Right renal pelvis (tissue), 4 donors: ENCODE measurements around the gene MT1A. TPM values are rescaled to one million over a fixed set of nuclear protein-coding genes. Genes with fewer than 3 reads are reported as not detected.
A peak's percentile ranks its signal among the peaks of the same experiment; 100 is the strongest.

Experiments
- DNase-seq, 4 donors: peaks; one replicate each; pipeline ENCODE4 v3.0.0-alpha.2; 2013; ENCODE audit warnings: low read depth in 4 of 4, low spot score in 3 of 4, missing footprints in 1 of 4
- polyA plus RNA-seq, 4 donors: library from polyadenylated mRNA; unstranded; fragments of 120-200 nt; gene quantifications; one replicate each; pipeline ENCODE4 v1.2.1, GENCODE V29; 2013; ENCODE audit not compliant: insufficient read length in 4 of 4

The MT1A gene
- polyA plus RNA-seq, 4 donors, result 0.38 TPM; not detected in 3

DNA sequence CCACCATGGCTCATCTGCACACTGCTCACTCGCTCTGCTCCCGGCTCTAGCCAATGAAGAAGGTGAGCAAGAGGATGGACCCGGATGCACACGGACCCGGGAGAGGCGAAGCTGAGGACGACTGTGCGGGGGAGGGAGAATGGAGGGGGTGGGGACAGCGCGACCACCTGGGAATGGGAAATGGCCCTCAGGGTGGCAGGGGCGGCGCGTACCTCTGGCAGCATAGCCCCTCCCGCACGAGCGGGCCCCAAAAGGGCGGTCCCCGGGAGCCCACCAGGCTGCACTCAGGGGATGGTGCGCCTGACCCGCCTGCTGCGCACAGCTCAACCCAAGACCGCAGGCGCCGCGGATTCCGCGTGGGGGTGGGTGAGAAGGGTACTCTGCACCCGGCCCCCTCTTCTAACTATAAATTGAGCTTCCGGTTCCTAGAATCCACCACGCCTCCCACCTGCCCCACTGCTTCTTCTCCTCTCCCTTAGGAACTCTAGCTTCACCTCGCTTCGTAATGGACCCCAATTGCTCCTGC, 37.3 kb downstream of the MT1A start:
- DNase-seq, result no peak

DNA sequence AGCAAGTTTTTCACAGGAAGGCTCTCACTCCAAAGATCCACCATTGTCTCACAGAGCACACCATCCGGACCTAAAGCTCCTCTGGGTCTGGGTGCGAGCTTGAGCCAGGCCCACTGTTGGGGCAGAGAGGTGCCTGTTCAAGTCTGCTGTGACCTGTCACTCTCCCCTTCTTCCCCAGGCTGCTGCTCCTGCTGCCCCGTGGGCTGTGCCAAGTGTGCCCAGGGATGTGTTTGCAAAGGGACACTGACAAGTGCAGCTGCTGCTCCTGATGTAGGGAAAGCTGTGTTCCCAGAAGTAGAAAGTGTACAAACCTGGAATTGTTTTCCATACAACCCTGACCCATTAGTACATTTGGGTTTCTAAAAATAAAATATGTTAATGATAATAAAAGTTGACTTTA, 39.0 kb downstream of the MT1A start:
- DNase-seq, result no peak

GRCh38 chr16:56679078-56679730, 40.7 kb downstream of the MT1A start:
- DNase-seq, result no peak

- no peak for DNase-seq
Observed at GRCh38 chr16:56679818-56680217, 41.4 kb downstream of the MT1A start.

- DNase-seq, result peak; percentile 65 to 79 (median 68)
Observed at GRCh38 chr16:56681939-56682702, 43.7 kb downstream of the MT1A start, which contains the start of gene MT1X. Gene MT1X (plus strand): TSS chr16:56682470. CDS start chr16:56682541, 71 bp downstream.

DNA sequence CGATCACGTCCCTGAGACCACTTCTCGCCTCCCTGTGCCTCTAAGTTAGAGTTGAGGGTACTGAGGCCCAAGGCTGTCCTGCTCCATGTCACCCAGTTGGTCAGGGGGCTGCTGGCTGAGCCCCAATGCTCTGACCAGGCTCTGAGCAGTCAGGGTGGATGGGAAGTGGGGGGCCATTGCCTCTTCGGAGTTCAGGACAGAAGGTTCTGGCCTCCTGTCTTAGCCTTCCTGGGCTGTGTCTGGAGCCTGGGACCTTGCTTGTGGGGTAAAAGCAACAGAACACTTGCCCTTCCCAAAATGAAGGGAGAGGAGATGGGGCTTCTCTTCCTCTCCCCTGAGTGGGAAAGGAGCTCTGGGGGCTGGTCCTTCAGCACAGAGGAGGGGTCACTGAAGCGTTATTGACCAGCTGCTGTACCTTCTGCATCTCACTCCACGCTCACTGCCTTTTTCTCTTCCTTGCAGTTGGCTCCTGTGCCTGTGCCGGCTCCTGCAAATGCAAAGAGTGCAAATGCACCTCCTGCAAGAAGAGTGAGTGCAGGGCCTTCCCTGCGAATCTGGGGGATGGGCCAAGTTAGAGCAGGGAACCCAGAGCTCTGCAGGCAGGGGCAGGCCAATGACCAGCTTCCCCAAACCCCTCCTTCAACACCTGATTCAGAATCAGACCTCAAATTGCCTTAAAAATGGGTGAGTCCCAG, 44.4 kb downstream of the MT1A start:
- no peak for DNase-seq

DNA sequence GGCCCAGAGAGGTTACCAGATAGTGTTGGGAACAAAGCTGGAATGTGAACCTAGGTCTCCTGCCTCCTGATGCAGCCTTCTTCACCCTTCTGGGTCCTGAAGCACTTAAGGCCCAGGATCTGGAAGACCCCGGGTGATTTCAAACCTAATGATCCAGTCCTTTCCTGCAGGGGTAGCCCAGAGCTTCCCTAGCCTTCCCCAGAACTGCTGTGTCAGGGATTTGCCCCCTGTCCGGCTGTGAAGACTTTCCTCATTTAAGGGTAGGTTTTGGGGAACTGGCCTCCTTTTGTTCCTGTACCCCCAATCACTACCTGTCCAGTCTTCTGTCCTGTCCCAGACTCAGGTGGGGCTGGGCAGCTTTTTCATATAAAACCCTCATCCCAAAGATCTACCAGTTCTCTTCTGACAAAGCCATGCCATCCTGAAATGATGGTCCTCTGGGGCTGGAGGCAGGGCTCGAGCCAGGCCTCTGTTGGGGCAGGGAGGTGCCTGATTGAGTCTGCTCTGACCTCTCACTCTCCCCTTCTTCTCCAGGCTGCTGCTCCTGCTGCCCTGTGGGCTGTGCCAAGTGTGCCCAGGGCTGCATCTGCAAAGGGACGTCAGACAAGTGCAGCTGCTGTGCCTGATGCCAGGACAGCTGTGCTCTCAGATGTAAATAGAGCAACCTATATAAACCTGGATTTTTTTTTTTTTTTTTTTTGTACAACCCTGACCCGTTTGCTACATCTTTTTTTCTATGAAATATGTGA, 45.1 kb downstream of the MT1A start:
- DNase-seq, result no peak

- DNase-seq, result no peak
Observed at GRCh38 chr16:56684256-56684925, 45.9 kb downstream of the MT1A start.

- no peak for DNase-seq
Observed at GRCh38 chr16:56684926-56685590, 46.6 kb downstream of the MT1A start.

- DNase-seq, result no peak
Observed at GRCh38 chr16:56686758-56687157, 48.3 kb downstream of the MT1A start.

- no peak for DNase-seq
Observed at GRCh38 chr16:56688762-56689161, 50.3 kb downstream of the MT1A start.

GRCh38 chr16:56689171-56689570, 50.7 kb downstream of the MT1A start:
- DNase-seq, result no peak

Other genes starting within 250 kb of the MT1A start
- gene AMFR, start 213.1 kb upstream of the MT1A start, polyA plus RNA-seq, result 100 to 1,000 TPM; 118 to 141 (median 128) TPM
- 100 to 1,000 TPM; 116 to 146 (median 143) TPM for gene NUDT21, start 187.3 kb upstream of the MT1A start, polyA plus RNA-seq
- 10 to 100 TPM; 36.8 to 42.5 (median 37.7) TPM for gene OGFOD1, start 187.1 kb upstream of the MT1A start, polyA plus RNA-seq
- gene BBS2, start 118.6 kb upstream of the MT1A start, polyA plus RNA-seq, result 100 to 1,000 TPM in 2 of 4 donors, 10 to 100 TPM in 2; 82.2 to 115 (median 104) TPM
- gene MT4, start 73.6 kb upstream of the MT1A start, polyA plus RNA-seq, result not detected
- 1 to 10 TPM in 1 of 4 donors, under 1 TPM in 3; 0.43 to 1.3 (median 0.89) TPM for gene MT3, start 49.1 kb upstream of the MT1A start, polyA plus RNA-seq
- gene MT2A, start 30.1 kb upstream of the MT1A start, polyA plus RNA-seq, result 10 to 100 TPM; 22.4 to 38.0 (median 22.8) TPM
- gene MT1E, start 12.9 kb upstream of the MT1A start, polyA plus RNA-seq, result 10 to 100 TPM; 21.8 to 53.3 (median 30.6) TPM
- gene MT1M, start 6.0 kb upstream of the MT1A start, polyA plus RNA-seq, result under 1 TPM in 2 of 4 donors, not detected in 2; 0.17 to 0.25 TPM
- gene MT1B, start 13.2 kb downstream of the MT1A start, polyA plus RNA-seq, result 1 to 10 TPM in 1 of 4 donors, not detected in 3; 2.0 TPM
- 10 to 100 TPM; 40.3 to 98.2 (median 60.7) TPM for gene MT1F, start 19.3 kb downstream of the MT1A start, polyA plus RNA-seq
- 100 to 1,000 TPM in 1 of 4 donors, 10 to 100 TPM in 3; 16.8 to 231 (median 62.7) TPM for gene MT1G, start 29.4 kb downstream of the MT1A start, polyA plus RNA-seq
- gene MT1H, start 31.1 kb downstream of the MT1A start, polyA plus RNA-seq, result 10 to 100 TPM in 3 of 4 donors, 1 to 10 TPM in 1; 2.5 to 76.0 (median 16.9) TPM
- 10 to 100 TPM; 19.0 to 59.2 (median 30.2) TPM for gene MT1X, start 43.8 kb downstream of the MT1A start, polyA plus RNA-seq
- gene NUP93, start 91.5 kb downstream of the MT1A start, polyA plus RNA-seq, result 10 to 100 TPM; 71.2 to 81.7 (median 72.5) TPM
- gene SLC12A3, start 226.5 kb downstream of the MT1A start, polyA plus RNA-seq, result 10 to 100 TPM; 36.4 to 58.0 (median 44.9) TPM